ENCODE results near the gene CFL2.
A peak's percentile ranks its signal among the peaks of the same experiment; 100 is the strongest.

CFL2 gene

DNA sequence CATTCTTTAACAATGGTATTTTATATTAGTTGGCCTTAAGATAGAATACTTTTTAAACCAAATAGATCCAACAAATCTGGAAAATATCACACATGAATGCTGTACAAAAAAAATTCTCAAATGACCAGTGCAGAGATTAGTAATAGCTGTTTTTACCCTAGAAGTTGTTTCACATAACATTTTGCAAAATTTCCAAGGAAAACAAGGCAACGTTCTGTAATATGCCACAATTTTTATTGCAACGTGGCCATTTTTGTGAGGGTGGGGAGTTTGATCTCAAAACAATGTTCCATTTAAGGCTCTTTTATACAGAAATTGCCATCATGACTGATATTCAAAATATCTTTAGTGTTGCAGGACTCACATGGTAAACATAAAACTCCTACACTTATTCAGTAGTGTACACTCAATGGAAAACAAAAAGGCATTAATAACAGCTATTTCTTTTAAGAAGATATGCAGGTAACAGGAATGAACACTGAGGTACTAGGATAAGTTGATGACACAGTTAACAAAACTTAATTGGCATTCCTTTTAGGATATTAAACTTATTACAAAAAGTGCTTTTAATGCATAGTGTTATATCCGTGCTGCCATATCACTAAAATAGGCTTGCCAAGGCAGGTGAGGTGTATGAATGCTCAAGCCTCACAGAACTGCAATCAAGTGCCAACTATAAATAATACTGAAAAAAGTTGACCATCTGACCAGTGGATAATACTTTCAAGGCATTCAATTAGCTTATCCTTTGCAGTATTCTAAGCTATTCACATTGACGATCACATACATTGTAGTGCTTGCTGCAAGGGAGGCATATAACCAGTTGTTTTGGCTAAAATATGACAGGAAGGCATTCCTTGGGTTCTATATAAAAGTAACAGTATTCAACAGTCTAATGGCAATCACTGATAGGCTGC lies 2.3 kb downstream of the CFL2 start:
- no peak for DNase-seq (ENCODE audit: low read depth)
- in situ Hi-C loops (cut with HindIII; ENCODE audit: low sequenced_read_pairs) = no loop called here
- TF ChIP-seq, protein P1, sequence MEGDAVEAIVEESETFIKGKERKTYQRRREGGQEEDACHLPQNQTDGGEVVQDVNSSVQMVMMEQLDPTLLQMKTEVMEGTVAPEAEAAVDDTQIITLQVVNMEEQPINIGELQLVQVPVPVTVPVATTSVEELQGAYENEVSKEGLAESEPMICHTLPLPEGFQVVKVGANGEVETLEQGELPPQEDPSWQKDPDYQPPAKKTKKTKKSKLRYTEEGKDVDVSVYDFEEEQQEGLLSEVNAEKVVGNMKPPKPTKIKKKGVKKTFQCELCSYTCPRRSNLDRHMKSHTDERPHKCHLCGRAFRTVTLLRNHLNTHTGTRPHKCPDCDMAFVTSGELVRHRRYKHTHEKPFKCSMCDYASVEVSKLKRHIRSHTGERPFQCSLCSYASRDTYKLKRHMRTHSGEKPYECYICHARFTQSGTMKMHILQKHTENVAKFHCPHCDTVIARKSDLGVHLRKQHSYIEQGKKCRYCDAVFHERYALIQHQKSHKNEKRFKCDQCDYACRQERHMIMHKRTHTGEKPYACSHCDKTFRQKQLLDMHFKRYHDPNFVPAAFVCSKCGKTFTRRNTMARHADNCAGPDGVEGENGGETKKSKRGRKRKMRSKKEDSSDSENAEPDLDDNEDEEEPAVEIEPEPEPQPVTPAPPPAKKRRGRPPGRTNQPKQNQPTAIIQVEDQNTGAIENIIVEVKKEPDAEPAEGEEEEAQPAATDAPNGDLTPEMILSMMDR (IDR thresholded peaks at IDR 0.05; ENCODE audit: low read depth, low read length, missing control alignments) = no peak
- H3K4me3 ChIP-seq (ENCODE audit: low read depth, low read length) = no peak overlapping the region

DNA sequence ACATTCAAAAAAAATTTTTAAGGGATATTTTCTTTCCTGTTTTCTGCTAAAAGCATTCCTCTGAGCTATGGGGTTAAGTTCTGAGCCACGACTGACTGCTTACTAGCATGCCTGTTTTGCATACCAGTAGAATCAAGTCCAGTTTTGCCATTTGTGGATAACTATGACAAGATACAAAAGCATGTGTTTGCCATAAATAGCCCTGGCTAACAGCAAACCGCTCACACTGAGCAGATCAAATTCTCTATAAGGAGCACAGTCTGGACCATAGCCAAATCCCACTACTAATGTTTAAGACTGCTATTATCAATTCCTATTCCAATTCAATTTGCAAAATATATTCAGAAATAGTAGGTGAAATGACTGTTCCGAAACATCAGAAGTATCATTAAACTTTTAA lies 3.2 kb downstream of the CFL2 start:
- H3K4me3 ChIP-seq (ENCODE audit: low read depth, low read length) = no peak overlapping the region
- in situ Hi-C loops (cut with HindIII; ENCODE audit: low sequenced_read_pairs) = no loop called here
- TF ChIP-seq, protein P1 (IDR thresholded peaks at IDR 0.05; ENCODE audit: low read depth, low read length, missing control alignments) = no peak
- peak; percentile 48 for DNase-seq (ENCODE audit: low read depth)

DNA sequence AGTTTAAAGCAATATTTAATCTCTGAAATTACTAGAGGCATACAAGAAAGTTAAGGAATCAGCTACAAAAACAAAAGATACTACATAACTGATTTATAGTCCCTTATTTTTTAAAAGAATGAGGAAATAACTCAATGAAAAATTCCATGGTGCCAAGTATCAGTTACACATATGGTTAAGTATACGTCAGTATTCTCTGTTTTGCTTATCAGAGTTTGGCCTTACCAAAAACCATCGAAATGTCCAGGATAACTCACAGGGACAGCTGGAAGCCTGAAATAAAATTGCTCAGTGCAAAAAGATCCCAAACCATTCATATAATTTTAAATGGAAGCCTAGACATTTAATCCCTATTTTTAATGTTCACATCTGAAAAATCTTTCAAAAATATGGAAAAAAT lies 3.6 kb downstream of the CFL2 start:
- in situ Hi-C loops (cut with HindIII; ENCODE audit: low sequenced_read_pairs) = no loop called here
- H3K4me3 ChIP-seq (ENCODE audit: low read depth, low read length) = no peak overlapping the region
- no peak for DNase-seq (ENCODE audit: low read depth)
- TF ChIP-seq, protein P1 (IDR thresholded peaks at IDR 0.05; ENCODE audit: low read depth, low read length, missing control alignments) = no peak

DNA sequence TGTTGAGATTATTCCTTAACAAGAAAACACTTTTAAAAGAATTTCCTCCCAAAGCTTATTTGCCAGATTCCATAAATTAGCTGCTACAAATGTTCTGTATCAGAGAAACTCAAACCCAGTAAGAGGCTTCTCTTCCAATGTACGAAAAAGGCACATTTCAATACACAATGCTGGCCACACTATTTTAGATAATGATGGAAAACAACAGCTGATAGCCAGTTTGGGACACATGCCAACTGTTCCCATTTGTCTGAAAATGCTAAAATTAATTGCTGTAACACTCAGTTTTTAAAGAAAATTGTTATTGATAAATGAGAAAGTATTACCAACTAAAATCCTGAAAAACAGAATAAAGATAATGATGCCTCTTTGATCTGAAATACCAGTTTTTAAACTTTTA lies 4.4 kb downstream of the CFL2 start:
- no peak for DNase-seq (ENCODE audit: low read depth)
- H3K4me3 ChIP-seq (ENCODE audit: low read depth, low read length) = no peak overlapping the region
- TF ChIP-seq, protein P1 (IDR thresholded peaks at IDR 0.05; ENCODE audit: low read depth, low read length, missing control alignments) = no peak
- in situ Hi-C loops (cut with HindIII; ENCODE audit: low sequenced_read_pairs) = no loop called here

DNA sequence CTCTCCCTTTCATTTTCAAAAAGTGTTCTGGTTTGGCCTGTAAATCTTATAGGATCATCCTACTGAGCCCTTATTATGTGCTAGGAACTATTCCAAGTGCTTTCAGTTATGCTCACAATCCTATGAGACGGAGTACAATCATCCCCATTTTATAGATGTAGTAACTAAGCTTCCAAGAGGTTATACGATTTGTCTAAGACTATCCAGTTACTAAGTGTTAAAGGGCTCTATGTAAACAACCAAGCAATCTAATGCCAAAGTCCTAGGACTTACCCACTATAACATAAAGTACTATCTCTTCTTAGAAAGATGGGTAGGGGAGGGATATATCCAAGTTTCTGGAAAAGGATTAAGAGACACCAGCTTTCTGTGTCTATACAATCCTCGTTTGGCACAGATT lies 6.7 kb downstream of the CFL2 start:
- TF ChIP-seq, protein P1 (IDR thresholded peaks at IDR 0.05; ENCODE audit: low read depth, low read length, missing control alignments) = no peak
- H3K4me3 ChIP-seq (ENCODE audit: low read depth, low read length) = no peak overlapping the region
- in situ Hi-C loops (cut with HindIII; ENCODE audit: low sequenced_read_pairs) = no loop called here
- DNase-seq (ENCODE audit: low read depth) = no peak

DNA sequence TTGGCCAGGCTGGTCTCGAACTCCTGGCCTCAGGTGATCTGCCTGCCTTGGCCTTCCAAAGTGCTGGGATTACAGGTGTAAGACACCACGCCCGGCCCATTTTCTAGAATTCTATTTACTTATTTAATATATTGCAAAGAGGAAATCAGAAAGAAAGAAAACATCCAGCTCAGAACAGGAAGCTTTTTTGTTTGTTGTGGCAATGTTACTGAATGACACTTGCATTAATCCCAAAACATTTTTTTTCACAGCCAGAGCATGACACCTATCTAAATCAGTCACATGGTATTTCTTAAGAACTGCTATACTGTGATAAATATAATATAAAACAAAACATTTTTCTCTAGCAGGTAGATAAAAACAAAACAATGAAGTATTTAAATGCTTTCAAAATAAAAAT lies 12.6 kb downstream of the CFL2 start:
- TF ChIP-seq, protein P1 (IDR thresholded peaks at IDR 0.05; ENCODE audit: low read depth, low read length, missing control alignments) = no peak
- in situ Hi-C loops (cut with HindIII; ENCODE audit: low sequenced_read_pairs) = no loop called here
- no peak overlapping the region for H3K4me3 ChIP-seq (ENCODE audit: low read depth, low read length)
- DNase-seq (ENCODE audit: low read depth) = no peak
